ENCODE measurements around the gene HEXD. TPM values are rescaled to one million over a fixed set of nuclear protein-coding genes. Genes with fewer than 3 reads are reported as not detected.

The HEXD gene
- total RNA-seq, 4 donors from 2014 or later = 15.7 to 27.1 (median 20.6) TPM

DNA sequence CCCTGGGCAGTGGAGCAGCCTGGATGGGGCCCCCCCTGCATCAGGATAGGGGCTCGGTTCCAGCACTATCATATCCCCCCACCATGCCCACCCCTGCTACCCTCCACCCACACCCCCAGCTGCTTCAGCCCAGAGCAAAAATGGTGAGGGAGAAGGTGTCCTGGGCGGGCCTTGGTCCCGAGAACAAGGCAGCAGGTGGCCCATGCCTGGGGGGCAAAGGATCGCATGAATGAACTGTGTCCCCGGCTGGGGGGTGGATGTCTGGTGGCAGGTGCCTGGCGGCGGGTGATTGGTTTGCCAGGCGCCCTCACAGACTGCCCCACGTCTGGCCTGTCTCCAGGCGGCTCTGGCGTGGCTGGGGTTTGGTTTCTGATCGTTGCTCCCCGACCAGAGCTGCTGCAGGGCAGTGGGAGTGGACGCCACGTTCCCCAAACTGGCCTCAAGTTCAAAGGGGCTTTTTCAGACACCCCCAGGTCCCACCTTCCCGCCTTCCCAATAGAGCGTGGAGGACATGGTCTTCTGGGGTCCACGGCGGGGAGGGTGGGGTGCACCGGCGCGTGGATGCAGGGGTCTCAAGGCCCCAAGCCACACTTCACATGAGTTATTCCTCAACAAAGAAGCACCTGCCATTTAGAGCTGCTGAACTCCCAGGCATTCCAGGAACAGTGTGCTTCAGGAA, 34.0 kb upstream of the HEXD start:
- 80% methylated on average over 8 of the region's 22 CpGs for WGBS
- peaks cover 0 to 86% (median 26%) of the 10 kb centered on the region in 4 donors for H3K27me3 ChIP-seq
- H3K27ac ChIP-seq (replicated peaks in 1 of 4) = no peak overlapping the region
- intact Hi-C loops (cut with DNase I) = no loop called here
- H3K9me3 ChIP-seq = no peaks in the 10 kb centered on the region
- no peaks in the 10 kb centered on the region for H3K36me3 ChIP-seq
- DNase-seq (ENCODE audit: extremely low spot score) = no peak
- no peak overlapping the region for H3K4me3 ChIP-seq
- TF ChIP-seq, protein P1, sequence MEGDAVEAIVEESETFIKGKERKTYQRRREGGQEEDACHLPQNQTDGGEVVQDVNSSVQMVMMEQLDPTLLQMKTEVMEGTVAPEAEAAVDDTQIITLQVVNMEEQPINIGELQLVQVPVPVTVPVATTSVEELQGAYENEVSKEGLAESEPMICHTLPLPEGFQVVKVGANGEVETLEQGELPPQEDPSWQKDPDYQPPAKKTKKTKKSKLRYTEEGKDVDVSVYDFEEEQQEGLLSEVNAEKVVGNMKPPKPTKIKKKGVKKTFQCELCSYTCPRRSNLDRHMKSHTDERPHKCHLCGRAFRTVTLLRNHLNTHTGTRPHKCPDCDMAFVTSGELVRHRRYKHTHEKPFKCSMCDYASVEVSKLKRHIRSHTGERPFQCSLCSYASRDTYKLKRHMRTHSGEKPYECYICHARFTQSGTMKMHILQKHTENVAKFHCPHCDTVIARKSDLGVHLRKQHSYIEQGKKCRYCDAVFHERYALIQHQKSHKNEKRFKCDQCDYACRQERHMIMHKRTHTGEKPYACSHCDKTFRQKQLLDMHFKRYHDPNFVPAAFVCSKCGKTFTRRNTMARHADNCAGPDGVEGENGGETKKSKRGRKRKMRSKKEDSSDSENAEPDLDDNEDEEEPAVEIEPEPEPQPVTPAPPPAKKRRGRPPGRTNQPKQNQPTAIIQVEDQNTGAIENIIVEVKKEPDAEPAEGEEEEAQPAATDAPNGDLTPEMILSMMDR (IDR thresholded peaks at IDR 0.05) = no peak
- no peak for TF ChIP-seq POLR2AphosphoS5 (IDR thresholded peaks at IDR 0.05)
- no peak for TF ChIP-seq EP300 (IDR thresholded peaks at IDR 0.05)
- TF ChIP-seq POLR2A (IDR thresholded peaks at IDR 0.05; ENCODE audit: low read depth) = no peak
- peaks cover 14 to 46% (median 29%) of the 10 kb centered on the region in 4 donors for H3K4me1 ChIP-seq

DNA sequence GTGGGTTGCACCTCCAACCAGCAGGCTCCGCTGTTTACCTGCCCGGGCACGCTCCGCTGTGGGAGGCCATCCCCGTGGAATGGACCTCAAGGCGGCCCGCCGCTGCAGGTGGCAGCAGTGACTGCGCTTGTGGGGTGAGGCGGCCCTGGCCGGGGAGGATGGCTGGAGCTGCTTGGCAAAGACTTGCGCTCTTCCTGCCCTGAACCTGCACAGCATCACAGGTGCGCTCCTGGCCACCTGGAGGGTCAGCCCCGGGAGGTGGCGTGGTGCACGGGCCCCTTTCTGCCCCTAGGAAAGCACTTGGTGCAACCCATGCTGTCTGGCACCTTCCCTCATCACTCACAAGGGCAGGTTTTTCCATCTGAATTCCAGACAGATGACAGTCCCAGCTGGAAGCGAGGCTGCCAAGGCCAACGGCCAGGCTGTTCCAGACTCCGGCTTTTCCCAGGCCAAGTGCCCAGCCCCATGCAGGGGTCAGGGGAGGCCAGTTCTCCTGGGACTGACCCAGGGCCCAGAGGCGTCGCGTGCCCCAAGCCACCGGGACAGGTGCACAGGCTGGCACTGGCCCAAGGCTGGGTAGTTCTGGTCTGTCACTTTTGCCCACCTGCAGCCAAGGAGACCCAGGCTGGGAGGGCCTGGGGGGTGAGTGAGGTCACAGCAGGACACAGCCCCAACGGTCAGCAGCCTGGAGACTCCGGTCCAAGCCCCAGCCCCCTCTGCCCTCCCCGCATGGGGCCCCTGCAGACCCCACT, 33.2 kb upstream of the HEXD start:
- Histone ChIP-seq H3K27me3 (peaks cover 0 to 79% (median 26%) of the 10 kb centered on the region in 4 donors), H3K36me3 (no peaks in the 10 kb centered on the region), H3K9me3 (no peaks in the 10 kb centered on the region), H3K4me1 (peaks cover 14 to 40% (median 29%) of the 10 kb centered on the region in 4 donors), H3K27ac (replicated peaks in 1 of 4) (peak overlapping the region; percentile 38 to 54 (median 46)), H3K4me3 (no peak overlapping the region)
- intact Hi-C loops (cut with DNase I) = no loop called here
- no peak for DNase-seq (ENCODE audit: extremely low spot score)
- TF ChIP-seq EP300 (IDR thresholded peaks at IDR 0.05) (no peak), POLR2AphosphoS5 (IDR thresholded peaks at IDR 0.05) (peak in 1 of 2 donors; percentile 19)
- 25% methylated on average over 6 of the region's 26 CpGs for WGBS

- peak overlapping the region; percentile 38 to 54 (median 46) for H3K27ac ChIP-seq (replicated peaks in 1 of 4)
- peaks cover 0 to 71% (median 26%) of the 10 kb centered on the region in 4 donors for H3K27me3 ChIP-seq
- WGBS = 17% methylated on average over 13 of the region's 26 CpGs
- intact Hi-C loops (cut with DNase I) = no loop called here
- H3K4me3 ChIP-seq = no peak overlapping the region
- H3K4me1 ChIP-seq = peaks cover 14 to 39% (median 29%) of the 10 kb centered on the region in 4 donors
- H3K9me3 ChIP-seq = no peaks in the 10 kb centered on the region
- no peak for DNase-seq (ENCODE audit: extremely low spot score)
- TF ChIP-seq POLR2AphosphoS5 (IDR thresholded peaks at IDR 0.05) = no peak
- no peaks in the 10 kb centered on the region for H3K36me3 ChIP-seq
Measured at GRCh38 chr17:82385559-82386254, 32.4 kb upstream of the HEXD start.

- Histone ChIP-seq H3K4me3 (no peak overlapping the region), H3K27ac (replicated peaks in 1 of 4) (no peak overlapping the region), H3K36me3 (peaks cover 0 to 1% (median under 1%) of the 10 kb centered on the region in 4 donors), H3K4me1 (peaks cover 14 to 33% (median 28%) of the 10 kb centered on the region in 4 donors), H3K27me3 (peaks cover 0 to 68% (median 26%) of the 10 kb centered on the region in 4 donors), H3K9me3 (no peaks in the 10 kb centered on the region)
- no peak for TF ChIP-seq POLR2A (IDR thresholded peaks at IDR 0.05; ENCODE audit: low read depth)
- TF ChIP-seq, protein P1 (IDR thresholded peaks at IDR 0.05) = no peak
- no peak for TF ChIP-seq POLR2AphosphoS5 (IDR thresholded peaks at IDR 0.05)
- no peak for TF ChIP-seq EP300 (IDR thresholded peaks at IDR 0.05)
- WGBS = 41% methylated on average over 16 of the region's 17 CpGs
- DNase-seq (ENCODE audit: extremely low spot score) = no peak
- intact Hi-C loops (cut with DNase I) = no loop called here
Measured at GRCh38 chr17:82386255-82386831, 31.8 kb upstream of the HEXD start.

DNA sequence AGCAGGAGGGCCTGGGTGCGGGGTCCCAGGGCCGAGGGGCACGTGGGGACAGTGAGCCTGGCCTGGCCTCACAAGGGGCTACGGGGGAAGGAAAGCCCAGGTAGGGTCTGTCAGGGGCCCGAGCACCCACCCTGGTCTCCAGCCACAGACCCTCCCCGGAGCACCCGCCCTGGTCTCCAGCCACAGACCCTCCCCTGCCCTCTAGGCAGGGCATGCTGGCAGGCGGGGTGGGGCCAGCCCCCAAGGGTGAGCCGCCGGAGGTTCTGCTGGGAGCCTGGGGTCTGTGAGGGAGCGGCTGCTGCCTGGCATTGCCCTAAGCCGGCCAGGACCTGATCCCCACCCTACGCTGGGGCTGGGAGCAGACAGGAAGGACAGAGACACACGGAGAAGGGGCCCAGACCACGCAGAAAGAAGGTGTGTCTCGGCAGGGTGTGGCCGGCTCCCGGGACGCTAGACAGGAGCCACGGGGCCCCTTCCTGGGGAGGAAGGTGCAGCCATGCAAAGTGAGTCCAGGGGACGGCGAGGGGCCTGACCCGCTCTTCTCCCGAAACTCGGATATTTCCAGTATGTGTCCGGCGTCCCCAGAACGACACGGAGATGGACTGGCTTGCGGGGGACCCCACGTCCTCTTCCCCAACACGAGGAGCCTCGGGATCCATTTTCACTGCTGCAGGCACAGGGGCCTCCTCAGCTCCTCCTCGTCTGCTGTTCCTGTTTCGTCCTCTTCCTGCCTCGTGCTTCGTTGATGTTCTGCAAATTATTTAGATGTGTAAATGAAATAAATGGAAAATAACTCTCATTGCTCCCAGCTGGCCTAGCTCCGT, 31.1 kb upstream of the HEXD start:
- Histone ChIP-seq H3K36me3 (peaks cover 0 to 9% (median 8%) of the 10 kb centered on the region in 4 donors), H3K27ac (replicated peaks in 1 of 4) (no peak overlapping the region), H3K9me3 (no peaks in the 10 kb centered on the region), H3K4me3 (no peak overlapping the region), H3K27me3 (peaks cover 0 to 61% (median 26%) of the 10 kb centered on the region in 4 donors), H3K4me1 (peaks cover 14 to 32% (median 27%) of the 10 kb centered on the region in 4 donors)
- WGBS = 46% methylated on average over 26 of the region's 38 CpGs
- TF ChIP-seq POLR2AphosphoS5 (IDR thresholded peaks at IDR 0.05) (no peak), POLR2A (IDR thresholded peaks at IDR 0.05; ENCODE audit: low read depth) (no peak), EP300 (IDR thresholded peaks at IDR 0.05) (no peak)
- TF ChIP-seq, protein P1 (IDR thresholded peaks at IDR 0.05) = no peak
- DNase-seq (ENCODE audit: extremely low spot score) = no peak
- intact Hi-C loops (cut with DNase I) = no loop called here

All from esophagus muscularis mucosa (tissue), 4 donors.